HG02610 (cell line): ENCODE data around the gene CPT1A.
"Not testable (repeated sequence)": the region's sequence is repeated elsewhere in the genome, so short reads cannot be mapped to it uniquely, and the experiment has no call there.

Experiments used
- ATAC-seq: cut with Tn5 transposase; IDR thresholded peaks from one replicate; pipeline ENCODE4 v1.9.1; 2021; ENCODE audit warnings: mild to moderate bottlenecking, moderate library complexity; ENCODE audit not compliant: unreplicated experiment

Gene CPT1A

GRCh38 chr11:68841718-68842426, at the start of gene CPT1A:
Gene CPT1A, minus strand, starts transcription at chr11:68841916. Its CDS starts 26,442 bp downstream, at chr11:68815474.
- peak; percentile 30 for ATAC-seq

GRCh38 chr11:68890490-68891231, 48.9 kb upstream of the CPT1A start:
- ATAC-seq: no peak

- no peak for ATAC-seq
Measured at GRCh38 chr11:68889948-68890446, 48.3 kb upstream of the CPT1A start.

GRCh38 chr11:68884827-68885226, 43.1 kb upstream of the CPT1A start:
- not testable (repeated sequence) for ATAC-seq

GRCh38 chr11:68882391-68882790, 40.7 kb upstream of the CPT1A start:
- ATAC-seq: no peak

GRCh38 chr11:68881320-68881719, 39.6 kb upstream of the CPT1A start:
- no peak for ATAC-seq

- ATAC-seq: no peak
Measured at GRCh38 chr11:68880851-68881250, 39.1 kb upstream of the CPT1A start.

GRCh38 chr11:68878022-68878421, 36.3 kb upstream of the CPT1A start:
- no peak for ATAC-seq

- ATAC-seq: no peak
Measured at GRCh38 chr11:68872216-68873003, 30.7 kb upstream of the CPT1A start.

GRCh38 chr11:68870470-68870869, 28.8 kb upstream of the CPT1A start:
- ATAC-seq: no peak

- no peak for ATAC-seq
Measured at GRCh38 chr11:68868221-68868835, 26.6 kb upstream of the CPT1A start.

GRCh38 chr11:68867066-68867465, 25.4 kb upstream of the CPT1A start:
- no peak for ATAC-seq

GRCh38 chr11:68865241-68865640, 23.5 kb upstream of the CPT1A start:
- no peak for ATAC-seq

GRCh38 chr11:68863553-68864265, 22.0 kb upstream of the CPT1A start:
- no peak for ATAC-seq

- no peak for ATAC-seq
Measured at GRCh38 chr11:68862421-68862820, 20.7 kb upstream of the CPT1A start.

GRCh38 chr11:68859123-68859522, 17.4 kb upstream of the CPT1A start:
- ATAC-seq: no peak

GRCh38 chr11:68857037-68857586, 15.4 kb upstream of the CPT1A start:
- ATAC-seq: no peak

- not testable (repeated sequence) for ATAC-seq
Measured at GRCh38 chr11:68856425-68857030, 14.8 kb upstream of the CPT1A start.

- no peak for ATAC-seq
Measured at GRCh38 chr11:68855205-68855981, 13.7 kb upstream of the CPT1A start.
